ENCODE data around the gene FMN1.

GRCh38 chr15:32899126-32899596 is 295.4 kb downstream of the FMN1 start:
- TF ChIP-seq TEAD4 (CRISPR knock-in tag; IDR thresholded peaks at IDR 0.05) (no peak), CTCF (IDR thresholded peaks at IDR 0.05) (no peak), PREB (CRISPR knock-in tag; IDR thresholded peaks at IDR 0.05; ENCODE audit: borderline replicate concordance) (no peak), JUN (CRISPR knock-in tag; IDR thresholded peaks at IDR 0.05) (no peak)
